Heart left ventricle (tissue), 16 donors: Measurements from ENCODE around the gene DCAF8L2. TPM values are rescaled to one million over a fixed set of nuclear protein-coding genes. Genes with fewer than 3 reads are reported as not detected.

ENCODE experiments used
- ATAC-seq, 4 donors: fragments of 200-7000 bp; cut with Tn5 transposase; one replicate each; pipeline ENCODE4 v1.9.1; 2020 to 2022; ENCODE audit warnings: moderate library complexity in 4 of 4, mild to moderate bottlenecking in 3 of 4, moderate number of reproducible peaks in 1 of 4
- DNase-seq, 5 donors: peaks; one replicate each; pipeline ENCODE4 v3.0.0-alpha.2; 2020
- H3K27ac ChIP-seq, 12 donors: fragments of 200-600 bp; sonication (generic) in 4 of 12; one replicate each; pipeline versions ENCODE4 v1.5.0 to v1.8.0; 2016 to 2022; ENCODE audit warnings: mild to moderate bottlenecking in 2 of 12
- H3K27me3 ChIP-seq, 9 donors: fragments of 200-600 bp; sonication (generic) in 2 of 9; one replicate each; pipeline versions ENCODE4 v1.5.1 to v1.8.0; 2016 to 2022; ENCODE audit warnings: mild to moderate bottlenecking in 3 of 9
- H3K36me3 ChIP-seq, 9 donors: fragments of 200-600 bp; sonication (generic) in 2 of 9; one replicate each; pipeline versions ENCODE4 v1.5.0 to v1.8.0; 2018 to 2022; ENCODE audit warnings: mild to moderate bottlenecking in 2 of 9
- H3K4me1 ChIP-seq, 12 donors: fragments of 200-600 bp; sonication (generic) in 4 of 12; one replicate each; pipeline versions ENCODE4 v1.5.0 to v1.8.0; 2016 to 2022; ENCODE audit warnings: mild to moderate bottlenecking in 3 of 12
- H3K4me3 ChIP-seq, 12 donors: fragments of 200-600 bp; sonication (generic) in 4 of 12; one replicate each; pipeline versions ENCODE4 v1.5.0 to v1.8.0; 2017 to 2022; ENCODE audit warnings: mild to moderate bottlenecking in 9 of 12, moderate library complexity in 4 of 12
- H3K9me3 ChIP-seq, 12 donors: fragments of 200-600 bp; sonication (generic) in 4 of 12; one replicate each; pipeline versions ENCODE4 v1.5.0 to v1.8.0; 2016 to 2022; ENCODE audit warnings: mild to moderate bottlenecking in 1 of 12
- POLR2A ChIP-seq, 2 donors: fragments of 450-650 bp; IDR thresholded peaks; one replicate each; pipeline ENCODE4 v1.6.1; 2017; ENCODE audit warnings: antibody characterized with exemption in 2 of 2, mild to moderate bottlenecking in 2 of 2, moderate library complexity in 2 of 2
- WGBS, 4 donors: extraction: QIAGEN DNeasy Blood & Tissue Kit in 2 of 4; methylation state at CpG; one replicate each; pipeline versions ENCODE4 v1.1.5 to v1.1.7; 2013 to 2018; 5-methylcytosine and 5-hydroxymethylcytosine counted together
- intact Hi-C, 10 donors: fragments of 100-400 bp; cut with DNase I; formaldehyde crosslinking; loops; one replicate each; pipeline versions ENCODE4 v1.11.1 to v1.14.2; 2022
- polyA plus RNA-seq, 2 donors: library from polyadenylated mRNA; stranded (reverse); fragments of 200-250 nt; gene quantifications; one replicate each; pipeline ENCODE4 v1.2.3, GENCODE V29; 2013
- total RNA-seq, 9 donors: library from RNA; depleted of rRNA in 2 of 9; stranded (reverse); fragments of >200 nt in 2 of 9; fragmentation: NEBNext Ultra II Directional in 3 of 9; extraction: Animal tissue kit (Norgen Biotek cat#: 25700) in 3 of 9; gene quantifications; one replicate each; pipeline versions ENCODE4 v1.1.0 to v1.2.4, GENCODE V29; 2016 to 2023
- TF ChIP-seq, protein P1 (sequence below), 12 donors: fragments of 200-600 bp; sonication (generic) in 4 of 12; IDR thresholded peaks; one replicate each; pipeline versions ENCODE4 v1.5.0 to v1.8.0; 2018 to 2022; ENCODE audit warnings: antibody characterized with exemption in 12 of 12, mild to moderate bottlenecking in 5 of 12
- donor health status: ischemic (EF 13 %, LVEDD 7.1; RV severe dilation, severe dysfunction).
- donor health status: healthy with polysubstance abuse.
- donor health status: DM: no; HTN: yes; CAD: no.
- donor health status: DM: no; HTN: no; CAD: no.
- donor health status: ischemic (EF 25% LVEDD 6.9; RV normal size, moderate dysfunction).
- donor health status: ischemic (EF 25% LVEDD 5.7; RV mildly dilated, moderate dysfunction).
- donor health status: healthy.
- donor health status: DM: yes; HTN: yes; CAD: no.
- donor health status: ischemic (EF 35%, LVEDD 5.7; RV mildly dilated, moderate dysfunction).
- donor health status: nonischemic (EF 11% LVEDD 7.7; RV severe dilation, severe dysfunction).
- donor health status: DM: yes; HTN: yes; CAD: no.
- donor health status: PGD.
- donor health status: ischemic (EF 29% LVEDD 5.4; RV normal size, mild dysfunction).
- donor health status: nonischemic (EF 23%, LVEDD 6.1; RV moderate dilation, normal function).

DCAF8L2 gene
- total and polyA plus RNA-seq, 11 donors = not detected

DNA sequence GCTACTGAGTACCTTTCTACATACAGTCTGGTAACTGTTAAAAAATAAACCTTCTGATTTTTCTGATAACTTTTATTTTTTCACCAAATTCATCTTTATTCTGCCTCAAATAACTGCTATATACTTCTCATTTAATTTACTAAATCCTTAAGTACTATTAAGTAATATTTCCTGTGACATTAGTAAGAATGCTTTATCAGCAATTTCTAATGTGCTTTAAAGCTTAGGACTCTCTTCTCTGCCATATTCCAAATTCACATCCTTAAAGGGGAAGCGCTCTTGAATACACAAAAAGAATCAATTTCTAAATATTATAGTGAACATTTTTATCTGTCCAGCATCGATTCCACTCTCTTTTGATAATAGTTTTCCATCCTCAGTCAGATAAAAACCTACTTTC lies 81.1 kb downstream of the DCAF8L2 start:
- intact Hi-C loops = no loop called here
- Histone ChIP-seq H3K4me1 (no peaks in the 10 kb centered on the region), H3K9me3 (no peaks in the 10 kb centered on the region), H3K36me3 (no peaks in the 10 kb centered on the region), H3K4me3 (no peak overlapping the region), H3K27me3 (no peaks in the 10 kb centered on the region), H3K27ac (no peak overlapping the region)
- TF ChIP-seq, protein P1, sequence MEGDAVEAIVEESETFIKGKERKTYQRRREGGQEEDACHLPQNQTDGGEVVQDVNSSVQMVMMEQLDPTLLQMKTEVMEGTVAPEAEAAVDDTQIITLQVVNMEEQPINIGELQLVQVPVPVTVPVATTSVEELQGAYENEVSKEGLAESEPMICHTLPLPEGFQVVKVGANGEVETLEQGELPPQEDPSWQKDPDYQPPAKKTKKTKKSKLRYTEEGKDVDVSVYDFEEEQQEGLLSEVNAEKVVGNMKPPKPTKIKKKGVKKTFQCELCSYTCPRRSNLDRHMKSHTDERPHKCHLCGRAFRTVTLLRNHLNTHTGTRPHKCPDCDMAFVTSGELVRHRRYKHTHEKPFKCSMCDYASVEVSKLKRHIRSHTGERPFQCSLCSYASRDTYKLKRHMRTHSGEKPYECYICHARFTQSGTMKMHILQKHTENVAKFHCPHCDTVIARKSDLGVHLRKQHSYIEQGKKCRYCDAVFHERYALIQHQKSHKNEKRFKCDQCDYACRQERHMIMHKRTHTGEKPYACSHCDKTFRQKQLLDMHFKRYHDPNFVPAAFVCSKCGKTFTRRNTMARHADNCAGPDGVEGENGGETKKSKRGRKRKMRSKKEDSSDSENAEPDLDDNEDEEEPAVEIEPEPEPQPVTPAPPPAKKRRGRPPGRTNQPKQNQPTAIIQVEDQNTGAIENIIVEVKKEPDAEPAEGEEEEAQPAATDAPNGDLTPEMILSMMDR (IDR thresholded peaks at IDR 0.05) = no peak
- ATAC-seq = no peak
- DNase-seq = no peak
- 58 to 85% (median 74%) methylated on average over 2 of the region's 2 CpGs for WGBS, 4 donors

DNA sequence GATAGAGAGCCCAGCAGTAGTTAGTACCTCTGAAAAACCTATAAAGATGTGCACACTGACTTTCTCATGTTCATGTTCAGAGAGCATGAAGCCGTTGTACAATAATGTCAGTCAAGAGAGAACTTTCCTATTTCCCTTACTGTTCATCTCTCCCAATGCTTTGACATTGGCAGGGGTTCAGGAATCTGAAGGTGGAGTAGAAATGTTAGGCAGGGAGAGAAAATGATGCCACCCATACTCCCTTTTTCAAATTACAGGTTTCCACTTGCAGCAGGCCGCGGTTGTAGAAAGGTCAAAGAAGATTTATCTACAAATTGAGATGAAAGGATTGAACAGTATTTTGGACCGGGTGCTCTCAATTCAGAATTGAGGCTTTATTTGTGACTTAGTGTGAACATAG lies 84.3 kb downstream of the DCAF8L2 start:
- no peaks in the 10 kb centered on the region for H3K36me3 ChIP-seq
- DNase-seq (no peak), ATAC-seq (no peak)
- no peaks in the 10 kb centered on the region for H3K27me3 ChIP-seq
- no peak overlapping the region for H3K4me3 ChIP-seq
- no peak overlapping the region for H3K27ac ChIP-seq
- no peaks in the 10 kb centered on the region for H3K9me3 ChIP-seq
- H3K4me1 ChIP-seq = no peaks in the 10 kb centered on the region
- 75 to 86% (median 81%) methylated on average over 4 of the region's 4 CpGs for WGBS, 4 donors
- intact Hi-C loops = no loop called here
- no peak for TF ChIP-seq POLR2A (IDR thresholded peaks at IDR 0.05)
- TF ChIP-seq, protein P1 (IDR thresholded peaks at IDR 0.05) = no peak

DNA sequence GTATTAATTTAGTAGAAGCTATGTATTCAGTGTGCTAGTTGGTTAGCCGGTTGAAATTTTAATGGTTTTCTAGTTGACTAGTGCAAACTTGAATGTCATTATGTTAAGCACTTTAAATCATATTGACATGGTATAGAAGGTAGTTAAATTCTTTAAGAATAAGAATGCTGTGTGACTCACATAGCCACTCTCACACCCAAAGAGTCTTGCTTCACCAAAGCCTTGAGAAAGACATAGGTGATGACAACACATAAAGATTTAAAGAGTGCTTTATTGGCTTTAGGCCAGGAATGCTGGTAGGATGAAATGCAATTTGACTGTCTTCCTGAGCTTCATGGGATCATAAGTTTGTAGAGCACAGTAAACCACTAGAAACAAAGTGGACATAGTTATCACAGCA lies 85.3 kb downstream of the DCAF8L2 start:
- Histone ChIP-seq H3K9me3 (no peaks in the 10 kb centered on the region), H3K27ac (no peak overlapping the region), H3K36me3 (no peaks in the 10 kb centered on the region), H3K4me3 (no peak overlapping the region), H3K27me3 (no peaks in the 10 kb centered on the region), H3K4me1 (no peaks in the 10 kb centered on the region)
- 74 to 98% (median 94%) methylated on average over 1 of the region's 1 CpG for WGBS, 4 donors
- no peak for TF ChIP-seq POLR2A (IDR thresholded peaks at IDR 0.05)
- TF ChIP-seq, protein P1 (IDR thresholded peaks at IDR 0.05) = no peak
- intact Hi-C loops = no loop called here
- DNase-seq (no peak), ATAC-seq (no peak)

DNA sequence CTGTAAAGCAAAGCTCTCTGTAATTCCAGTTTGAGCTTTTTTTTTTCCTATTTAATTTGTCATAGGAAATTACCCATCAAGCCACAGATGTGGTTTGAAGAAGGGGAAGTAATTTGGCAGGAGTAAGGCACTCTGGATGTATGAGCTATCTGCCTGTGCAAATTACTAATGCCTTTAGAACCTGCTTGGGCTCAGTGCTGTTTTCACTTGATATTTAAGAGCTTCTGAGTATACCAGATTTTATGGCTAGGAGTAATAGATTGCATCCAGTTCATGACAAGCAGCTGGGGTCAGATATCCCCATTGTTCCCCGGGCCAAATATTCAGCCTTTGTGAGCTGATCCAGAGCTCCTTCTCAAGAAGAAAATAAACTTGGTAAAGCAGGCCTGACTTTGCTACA lies 89.1 kb downstream of the DCAF8L2 start:
- DNase-seq = no peak
- Histone ChIP-seq H3K4me1 (no peaks in the 10 kb centered on the region), H3K27ac (no peak overlapping the region), H3K27me3 (no peaks in the 10 kb centered on the region), H3K36me3 (no peaks in the 10 kb centered on the region), H3K4me3 (no peak overlapping the region), H3K9me3 (no peaks in the 10 kb centered on the region)
- WGBS, 4 donors = 58 to 80% (median 66%) methylated on average over 1 of the region's 1 CpG
- TF ChIP-seq, protein P1 (IDR thresholded peaks at IDR 0.05) = no peak
- no peak for TF ChIP-seq POLR2A (IDR thresholded peaks at IDR 0.05)
- no peak for ATAC-seq
- intact Hi-C loops = no loop called here
